ENCODE data around the gene EXOC8.

The EXOC8 gene

GRCh38 chr1:231286603-231287002 is 51.0 kb downstream of the EXOC8 start:
- no peak for TF ChIP-seq CTCF (IDR thresholded peaks at IDR 0.05; ENCODE audit: low read depth, low read length)
- H3K4me3 ChIP-seq (ENCODE audit: low read depth, low read length): no peak overlapping the region

- TF ChIP-seq CTCF (IDR thresholded peaks at IDR 0.05; ENCODE audit: low read depth, low read length): no peak
- no peak overlapping the region for H3K4me3 ChIP-seq (ENCODE audit: low read depth, low read length)
Measured at GRCh38 chr1:231284441-231284840, 53.2 kb downstream of the EXOC8 start.
